NB4 (cell line): Measurements from ENCODE around the gene NTM.

Source experiments
- MYC ChIP-seq: IDR thresholded peaks from 2 replicates; pipeline ENCODE4 v1.6.1; 2011; ENCODE audit warnings: low read depth, low read length
- TF ChIP-seq, protein P1 (sequence below): IDR thresholded peaks from one replicate; pipeline ENCODE4 v1.5.1; 2012; ENCODE audit warnings: low read depth, low read length

DNA sequence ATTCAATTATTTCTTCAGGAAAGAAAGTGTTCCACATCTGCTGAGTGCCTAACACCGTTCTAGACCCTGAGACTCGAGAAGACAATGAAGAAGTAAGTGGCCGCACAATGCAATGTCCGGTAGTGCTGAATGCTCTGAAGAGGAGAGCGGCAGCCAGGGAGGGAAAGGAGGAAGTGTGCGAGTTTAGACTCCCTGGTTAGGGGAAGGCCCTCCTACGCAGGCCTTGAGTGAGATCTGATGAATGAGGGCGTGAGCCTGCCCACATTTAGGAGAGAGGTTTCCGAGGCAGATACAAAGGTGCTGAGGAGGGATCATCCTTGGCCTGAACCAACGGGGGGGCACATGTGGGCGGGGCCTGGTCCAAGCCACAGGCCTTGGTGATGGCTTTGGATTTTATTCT lies 558.6 kb downstream of the NTM start:
- TF ChIP-seq, protein P1, sequence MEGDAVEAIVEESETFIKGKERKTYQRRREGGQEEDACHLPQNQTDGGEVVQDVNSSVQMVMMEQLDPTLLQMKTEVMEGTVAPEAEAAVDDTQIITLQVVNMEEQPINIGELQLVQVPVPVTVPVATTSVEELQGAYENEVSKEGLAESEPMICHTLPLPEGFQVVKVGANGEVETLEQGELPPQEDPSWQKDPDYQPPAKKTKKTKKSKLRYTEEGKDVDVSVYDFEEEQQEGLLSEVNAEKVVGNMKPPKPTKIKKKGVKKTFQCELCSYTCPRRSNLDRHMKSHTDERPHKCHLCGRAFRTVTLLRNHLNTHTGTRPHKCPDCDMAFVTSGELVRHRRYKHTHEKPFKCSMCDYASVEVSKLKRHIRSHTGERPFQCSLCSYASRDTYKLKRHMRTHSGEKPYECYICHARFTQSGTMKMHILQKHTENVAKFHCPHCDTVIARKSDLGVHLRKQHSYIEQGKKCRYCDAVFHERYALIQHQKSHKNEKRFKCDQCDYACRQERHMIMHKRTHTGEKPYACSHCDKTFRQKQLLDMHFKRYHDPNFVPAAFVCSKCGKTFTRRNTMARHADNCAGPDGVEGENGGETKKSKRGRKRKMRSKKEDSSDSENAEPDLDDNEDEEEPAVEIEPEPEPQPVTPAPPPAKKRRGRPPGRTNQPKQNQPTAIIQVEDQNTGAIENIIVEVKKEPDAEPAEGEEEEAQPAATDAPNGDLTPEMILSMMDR = no peak
- no peak for TF ChIP-seq MYC
